NOMO-1 treated with DMSO at 0.1 percent for 48 hours (cell line): ENCODE results near the gene SH3BP5L.
"Not testable (repeated sequence)": the region's sequence is repeated elsewhere in the genome, so short reads cannot be mapped to it uniquely, and the experiment has no call there.

Experiments
- DNase-seq: peaks from one replicate; lab custom pipeline; 2025; ENCODE audit not compliant: unreplicated experiment; lab: John Stamatoyannopoulos, UW

The SH3BP5L gene

GRCh38 chr1:248810727-248811513 lies 14.8 kb downstream of the SH3BP5L start:
- no peak for DNase-seq

- no peak for DNase-seq
These were observed 15.6 kb downstream of the SH3BP5L start for GRCh38 chr1:248810000-248810726.

- DNase-seq: no peak
These were observed 16.8 kb downstream of the SH3BP5L start for GRCh38 chr1:248808876-248809275.

GRCh38 chr1:248807067-248807737 lies 18.5 kb downstream of the SH3BP5L start:
- DNase-seq: peak; percentile 79

GRCh38 chr1:248805876-248806275 lies 19.8 kb downstream of the SH3BP5L start:
- peak; percentile 93 for DNase-seq

GRCh38 chr1:248804771-248805681 lies 20.7 kb downstream of the SH3BP5L start:
- DNase-seq: peak; percentile 97

- DNase-seq: not testable (repeated sequence)
These were observed 22.2 kb downstream of the SH3BP5L start for GRCh38 chr1:248803501-248803900.

GRCh38 chr1:248802454-248802853 lies 23.3 kb downstream of the SH3BP5L start:
- no peak for DNase-seq

GRCh38 chr1:248800459-248800858 lies 25.3 kb downstream of the SH3BP5L start:
- DNase-seq: no peak

GRCh38 chr1:248798791-248799190 lies 26.9 kb downstream of the SH3BP5L start:
- no peak for DNase-seq

- not testable (repeated sequence) for DNase-seq
These were observed 31.1 kb downstream of the SH3BP5L start for GRCh38 chr1:248794663-248795062.

- DNase-seq: no peak
These were observed 32.1 kb downstream of the SH3BP5L start for GRCh38 chr1:248793592-248793991.

- DNase-seq: peak; percentile 90
These were observed 33.4 kb downstream of the SH3BP5L start for GRCh38 chr1:248792342-248792741.

- DNase-seq: no peak
These were observed 34.7 kb downstream of the SH3BP5L start for GRCh38 chr1:248791010-248791409.

GRCh38 chr1:248790456-248790855 lies 35.3 kb downstream of the SH3BP5L start:
- no peak for DNase-seq

GRCh38 chr1:248789337-248789736 lies 36.4 kb downstream of the SH3BP5L start:
- not testable (repeated sequence) for DNase-seq

GRCh38 chr1:248788327-248788726 lies 37.4 kb downstream of the SH3BP5L start:
- DNase-seq: no peak

GRCh38 chr1:248787430-248787829 lies 38.3 kb downstream of the SH3BP5L start:
- DNase-seq: no peak

- DNase-seq: peak; percentile 93
These were observed 39.6 kb downstream of the SH3BP5L start for GRCh38 chr1:248786156-248786555.

- no peak for DNase-seq
These were observed 42.3 kb downstream of the SH3BP5L start for GRCh38 chr1:248783367-248783766.
